MM.1S (cell line): ENCODE results near the gene CNOT8.

Source experiments
- CTCF ChIP-seq: fragments of 300-600 bp; sonication (generic); IDR thresholded peaks from 2 replicates; pipeline ENCODE4 v1.5.1; 2016; ENCODE audit warnings: antibody characterized with exemption, low read length, mixed read lengths
- EZH2 ChIP-seq: fragments of 300-600 bp; sonication (generic); optimal IDR thresholded peaks from 2 replicates; pipeline ENCODE3; 2017; ENCODE audit warnings: low read depth, mild to moderate bottlenecking, antibody characterized with exemption, low read length, mixed read lengths

- TF ChIP-seq CTCF (no peak), EZH2 (no peak)
Measured at GRCh38 chr5:154901276-154901675, 42.8 kb downstream of the CNOT8 start.
